ENCODE results near the gene DNAJC18.
"Not testable (repeated sequence)": the region's sequence is repeated elsewhere in the genome, so short reads cannot be mapped to it uniquely, and the experiment has no call there.

Gene DNAJC18

GRCh38 chr5:139413153-139413552 is 26.2 kb downstream of the DNAJC18 start:
- TF ChIP-seq PPARA (CRISPR knock-in tag; IDR thresholded peaks at IDR 0.05; ENCODE audit: borderline replicate concordance) (no peak), CSDC2 (CRISPR knock-in tag; IDR thresholded peaks at IDR 0.05) (no peak), ZFP3 (CRISPR knock-in tag; IDR thresholded peaks at IDR 0.05) (no peak), ISL1 (CRISPR knock-in tag; IDR thresholded peaks at IDR 0.05) (no peak), CREB5 (CRISPR knock-in tag; IDR thresholded peaks at IDR 0.05; ENCODE audit: low read depth) (no peak), POU6F1 (CRISPR knock-in tag; IDR thresholded peaks at IDR 0.05; ENCODE audit: borderline replicate concordance, low read depth) (no peak), ZFP30 (CRISPR knock-in tag; IDR thresholded peaks at IDR 0.05) (no peak), ARNTL (CRISPR knock-in tag; IDR thresholded peaks at IDR 0.05; ENCODE audit: borderline replicate concordance, low read depth) (no peak), BACH2 (CRISPR knock-in tag; IDR thresholded peaks at IDR 0.05; ENCODE audit: borderline replicate concordance) (no peak), TCF4 (CRISPR knock-in tag; IDR thresholded peaks at IDR 0.05; ENCODE audit: borderline replicate concordance) (no peak), ZNF565 (CRISPR knock-in tag; conservative IDR thresholded peaks at IDR 0.05; ENCODE audit: low read depth) (no peak)
- ATAC-seq = no peak

GRCh38 chr5:139410993-139411828 is 28.1 kb downstream of the DNAJC18 start:
- ATAC-seq = no peak; the same call in 2 of the 3 replicates
- no peak for TF ChIP-seq PPARA (CRISPR knock-in tag; IDR thresholded peaks at IDR 0.05; ENCODE audit: borderline replicate concordance)
- no peak for TF ChIP-seq ZNF70 (CRISPR knock-in tag; IDR thresholded peaks at IDR 0.05)
- TF ChIP-seq ISL1 (CRISPR knock-in tag; IDR thresholded peaks at IDR 0.05) = no peak
- TF ChIP-seq TOX (CRISPR knock-in tag; IDR thresholded peaks at IDR 0.05; ENCODE audit: borderline replicate concordance) = 0 out of 2 replicates have a peak, but pooled peaks have one; percentile 38
- no peak for TF ChIP-seq PATZ1 (CRISPR knock-in tag; IDR thresholded peaks at IDR 0.05; ENCODE audit: borderline replicate concordance)
- peak; percentile 49 for TF ChIP-seq TCF4 (CRISPR knock-in tag; IDR thresholded peaks at IDR 0.05; ENCODE audit: borderline replicate concordance)
- TF ChIP-seq CSDC2 (CRISPR knock-in tag; IDR thresholded peaks at IDR 0.05) = no peak

GRCh38 chr5:139410121-139410992 is 29.0 kb downstream of the DNAJC18 start:
- ATAC-seq = no peak
- TF ChIP-seq GLIS3 (CRISPR knock-in tag; IDR thresholded peaks at IDR 0.05) (no peak), CSDC2 (CRISPR knock-in tag; IDR thresholded peaks at IDR 0.05) (no peak), OSR1 (CRISPR knock-in tag; IDR thresholded peaks at IDR 0.05) (no peak), ESRRG (CRISPR knock-in tag; IDR thresholded peaks at IDR 0.05) (no peak)

GRCh38 chr5:139409116-139409515 is 30.2 kb downstream of the DNAJC18 start:
- ATAC-seq = not testable (repeated sequence)

GRCh38 chr5:139408191-139408590 is 31.1 kb downstream of the DNAJC18 start:
- TF ChIP-seq TOX (CRISPR knock-in tag; IDR thresholded peaks at IDR 0.05; ENCODE audit: borderline replicate concordance) = no peak
- no peak for TF ChIP-seq TCF4 (CRISPR knock-in tag; IDR thresholded peaks at IDR 0.05; ENCODE audit: borderline replicate concordance)
- no peak for TF ChIP-seq CSDC2 (CRISPR knock-in tag; IDR thresholded peaks at IDR 0.05)
- TF ChIP-seq ZNF8 (CRISPR knock-in tag; IDR thresholded peaks at IDR 0.05) = no peak
- TF ChIP-seq ZC3H10 (CRISPR knock-in tag; IDR thresholded peaks at IDR 0.05) = no peak
- TF ChIP-seq GLIS3 (CRISPR knock-in tag; IDR thresholded peaks at IDR 0.05) = no peak
- no peak for TF ChIP-seq SNAI2 (CRISPR knock-in tag; IDR thresholded peaks at IDR 0.05)
- no peak for TF ChIP-seq ARNTL (CRISPR knock-in tag; IDR thresholded peaks at IDR 0.05; ENCODE audit: borderline replicate concordance, low read depth)
- TF ChIP-seq CREB5 (CRISPR knock-in tag; IDR thresholded peaks at IDR 0.05; ENCODE audit: low read depth) = no peak
- no peak for ATAC-seq
